Measurements from ENCODE around the gene MEP1A. TPM values are rescaled to one million over a fixed set of nuclear protein-coding genes. Genes with fewer than 3 reads are reported as not detected.

The MEP1A gene
- total RNA-seq, 4 donors from 2014 or later, result 16.5 to 2,426 (median 830) TPM

DNA sequence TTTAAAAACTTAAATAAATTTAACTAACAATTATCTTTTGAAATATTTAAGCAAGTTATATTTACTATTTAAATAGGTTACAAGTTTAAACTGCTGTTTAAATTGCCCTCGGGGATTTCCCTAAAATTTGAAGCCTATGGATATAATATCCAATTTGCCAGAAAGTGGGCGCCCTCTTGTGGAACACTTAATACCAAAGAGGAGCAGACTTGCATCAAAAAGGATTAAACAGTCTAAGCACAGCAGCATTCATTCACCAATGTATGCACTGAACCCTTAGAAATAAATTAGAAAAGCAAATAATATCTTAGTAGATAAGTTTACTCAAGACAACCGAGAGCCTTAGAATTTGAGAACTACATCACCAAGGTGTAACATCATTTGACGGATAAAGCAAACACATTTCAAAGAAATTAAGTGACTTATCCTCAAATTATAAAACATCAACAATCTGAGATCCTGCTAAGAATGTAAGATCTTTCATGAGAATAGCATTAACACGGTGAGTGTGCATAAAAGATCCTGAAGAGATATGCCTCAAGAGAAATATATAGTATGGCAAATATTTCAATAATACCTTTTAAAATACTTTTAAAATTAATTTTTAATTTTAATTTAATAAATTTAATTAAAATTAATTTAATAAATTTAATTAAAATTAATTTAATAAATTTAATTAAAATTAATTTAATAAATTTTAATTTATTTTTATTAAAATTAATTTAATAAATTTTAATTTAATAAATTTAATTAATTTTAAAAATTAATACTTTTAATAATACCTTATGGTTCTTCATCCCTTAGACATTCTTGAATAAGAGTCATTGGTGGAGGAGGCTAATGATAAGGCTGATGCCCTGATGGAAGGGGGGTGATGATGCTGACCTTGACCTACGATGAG is 11.5 kb upstream of the MEP1A start:
- peak in 2 of 3 donors; percentile 30 to 76 for DNase-seq
- Histone ChIP-seq H3K9me3 (no peaks in the 10 kb centered on the region), H3K27me3 (no peaks in the 10 kb centered on the region), H3K27ac (no peak overlapping the region), H3K36me3 (no peaks in the 10 kb centered on the region), H3K4me3 (no peak overlapping the region), H3K4me1 (no peaks in the 10 kb centered on the region)
- no peak for TF ChIP-seq POLR2A (IDR thresholded peaks at IDR 0.05)
- TF ChIP-seq, protein P1, sequence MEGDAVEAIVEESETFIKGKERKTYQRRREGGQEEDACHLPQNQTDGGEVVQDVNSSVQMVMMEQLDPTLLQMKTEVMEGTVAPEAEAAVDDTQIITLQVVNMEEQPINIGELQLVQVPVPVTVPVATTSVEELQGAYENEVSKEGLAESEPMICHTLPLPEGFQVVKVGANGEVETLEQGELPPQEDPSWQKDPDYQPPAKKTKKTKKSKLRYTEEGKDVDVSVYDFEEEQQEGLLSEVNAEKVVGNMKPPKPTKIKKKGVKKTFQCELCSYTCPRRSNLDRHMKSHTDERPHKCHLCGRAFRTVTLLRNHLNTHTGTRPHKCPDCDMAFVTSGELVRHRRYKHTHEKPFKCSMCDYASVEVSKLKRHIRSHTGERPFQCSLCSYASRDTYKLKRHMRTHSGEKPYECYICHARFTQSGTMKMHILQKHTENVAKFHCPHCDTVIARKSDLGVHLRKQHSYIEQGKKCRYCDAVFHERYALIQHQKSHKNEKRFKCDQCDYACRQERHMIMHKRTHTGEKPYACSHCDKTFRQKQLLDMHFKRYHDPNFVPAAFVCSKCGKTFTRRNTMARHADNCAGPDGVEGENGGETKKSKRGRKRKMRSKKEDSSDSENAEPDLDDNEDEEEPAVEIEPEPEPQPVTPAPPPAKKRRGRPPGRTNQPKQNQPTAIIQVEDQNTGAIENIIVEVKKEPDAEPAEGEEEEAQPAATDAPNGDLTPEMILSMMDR (IDR thresholded peaks at IDR 0.05), result peak in 4 of 6 experiments; percentile 53 to 71 (median 69)

DNA sequence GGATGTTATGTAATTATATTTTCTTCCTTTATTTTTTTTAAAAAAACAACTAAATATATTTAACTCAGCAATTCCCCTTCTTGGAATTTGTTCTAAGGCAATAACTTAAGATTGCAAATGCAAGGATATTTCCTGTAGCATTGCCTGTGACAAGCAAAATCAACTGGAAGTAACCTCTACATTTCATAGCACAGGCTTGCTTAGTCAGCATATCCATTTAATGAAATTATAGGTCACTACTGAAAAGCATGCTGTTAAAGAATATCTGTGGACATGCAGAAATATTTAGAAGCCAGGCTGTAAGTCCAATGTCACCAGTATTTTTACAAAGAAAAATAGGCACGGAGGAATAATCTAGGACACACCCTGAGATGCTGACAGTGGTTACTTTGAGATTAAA is 8.7 kb upstream of the MEP1A start:
- H3K4me1 ChIP-seq, result peaks cover 0 to under 1% (median 0%) of the 10 kb centered on the region in 4 donors
- H3K4me3 ChIP-seq, result no peak overlapping the region
- TF ChIP-seq POLR2A (IDR thresholded peaks at IDR 0.05), result no peak
- TF ChIP-seq, protein P1 (IDR thresholded peaks at IDR 0.05), result no peak

DNA sequence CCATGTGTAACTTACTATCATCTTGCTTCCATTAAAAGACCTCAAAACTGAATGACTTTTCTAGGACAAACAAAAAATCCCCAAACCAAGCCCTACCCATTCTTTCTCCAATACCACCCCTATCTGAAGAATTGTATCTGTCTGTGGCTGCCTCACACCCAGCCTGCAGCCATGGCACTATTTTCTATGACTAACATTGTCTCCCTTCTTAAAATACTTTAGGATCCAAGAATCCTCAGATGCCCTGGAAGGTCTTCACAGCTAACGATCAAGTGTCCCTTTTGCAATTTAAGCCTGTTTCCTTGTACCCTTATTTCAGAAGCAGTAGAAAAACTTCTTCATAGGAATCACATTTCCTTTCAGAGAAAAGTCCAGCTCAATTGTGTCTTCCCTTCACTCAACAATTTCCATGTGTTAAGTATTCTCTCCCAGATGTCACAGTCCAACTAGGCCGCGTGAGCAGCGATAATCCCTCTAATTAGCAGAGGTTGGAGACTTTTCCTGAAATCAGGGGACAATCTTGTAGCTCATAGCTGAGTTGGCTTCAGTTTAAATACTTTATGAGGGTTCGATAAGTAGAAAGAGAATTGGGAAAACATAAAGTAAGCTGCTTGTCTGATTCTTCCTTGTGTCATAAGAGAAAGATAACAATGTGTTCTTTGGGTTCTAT is 5.2 kb upstream of the MEP1A start:
- Histone ChIP-seq H3K27ac (no peak overlapping the region), H3K9me3 (no peaks in the 10 kb centered on the region), H3K27me3 (no peaks in the 10 kb centered on the region), H3K4me3 (no peak overlapping the region), H3K4me1 (peaks cover 0 to 15% (median 0%) of the 10 kb centered on the region in 4 donors), H3K36me3 (no peaks in the 10 kb centered on the region)
- no peak for DNase-seq
- no peak for TF ChIP-seq POLR2A (IDR thresholded peaks at IDR 0.05)
- TF ChIP-seq, protein P1 (IDR thresholded peaks at IDR 0.05), result no peak

More for the DNA sequence above, 8.7 kb upstream of the MEP1A start:
- Histone ChIP-seq H3K27me3 (no peaks in the 10 kb centered on the region), H3K9me3 (no peaks in the 10 kb centered on the region), H3K27ac (no peak overlapping the region), H3K36me3 (no peaks in the 10 kb centered on the region)
- DNase-seq, result no peak

DNA sequence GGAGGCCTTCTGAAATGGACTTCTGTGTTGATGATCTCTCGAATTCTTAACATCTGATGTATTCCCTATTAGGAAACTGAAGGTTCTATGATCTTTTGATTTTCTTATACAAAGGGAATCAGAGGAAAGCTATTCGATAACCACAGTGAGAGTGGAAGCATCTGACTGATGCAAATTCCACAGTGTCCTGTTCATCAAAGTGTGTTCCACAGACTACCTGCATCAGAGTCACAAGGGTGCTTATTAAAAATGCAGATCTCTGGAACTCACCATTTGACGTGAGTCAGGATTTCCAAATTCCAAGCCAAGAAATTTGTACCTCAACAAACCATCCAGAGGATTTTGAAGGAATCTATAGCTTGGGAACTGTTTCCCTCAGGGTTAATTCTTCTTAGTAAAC is 4.4 kb upstream of the MEP1A start:
- Histone ChIP-seq H3K27ac (no peak overlapping the region), H3K9me3 (no peaks in the 10 kb centered on the region), H3K4me1 (peaks cover 0 to 15% (median 0%) of the 10 kb centered on the region in 4 donors), H3K27me3 (no peaks in the 10 kb centered on the region), H3K4me3 (no peak overlapping the region), H3K36me3 (no peaks in the 10 kb centered on the region)
- DNase-seq, result no peak
- no peak for TF ChIP-seq POLR2A (IDR thresholded peaks at IDR 0.05)
- TF ChIP-seq, protein P1 (IDR thresholded peaks at IDR 0.05), result no peak

DNA sequence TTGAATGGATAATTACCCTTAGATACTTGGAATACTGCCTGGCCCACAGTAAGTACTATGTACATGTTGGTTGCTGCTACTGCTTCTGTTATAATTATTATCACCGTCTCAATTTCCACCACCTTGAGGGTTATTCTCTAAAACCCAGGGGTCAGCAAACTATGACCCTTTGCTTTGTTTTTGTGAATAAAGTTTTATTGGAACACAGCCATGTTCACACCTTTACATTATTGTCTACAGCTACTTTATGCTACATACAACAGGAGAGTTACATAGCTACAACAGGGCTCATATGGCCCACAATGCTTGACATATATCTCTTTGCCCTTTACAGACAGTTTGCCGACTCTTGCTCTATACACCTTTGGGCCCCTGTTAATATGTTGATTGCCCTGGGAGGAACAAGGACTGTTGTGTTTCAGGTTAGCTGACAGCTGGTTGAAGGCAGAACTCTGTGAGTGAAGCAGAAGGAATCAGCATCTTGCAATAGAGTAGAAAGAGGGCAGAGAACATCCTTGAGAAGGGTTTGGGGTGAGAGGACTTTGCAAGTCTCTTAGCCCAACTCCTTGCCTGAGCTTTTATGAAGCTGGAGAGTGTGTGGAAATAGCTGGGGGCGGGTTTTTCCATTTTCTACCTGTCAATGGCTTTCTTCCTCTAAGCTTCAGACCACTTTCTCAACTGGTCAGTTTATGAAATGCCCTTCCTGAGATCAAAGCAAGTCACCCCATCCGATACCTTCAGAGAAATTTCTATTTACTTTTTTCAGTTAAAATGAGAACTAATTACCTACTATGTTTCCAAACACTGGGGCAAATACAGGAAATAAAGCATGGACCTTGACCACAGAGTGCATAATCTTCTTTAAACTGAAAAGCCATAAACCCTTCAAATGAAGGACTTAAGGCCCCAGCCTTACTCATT is 3.5 kb upstream of the MEP1A start:
- TF ChIP-seq, protein P1 (IDR thresholded peaks at IDR 0.05), result no peak
- TF ChIP-seq POLR2A (IDR thresholded peaks at IDR 0.05), result peak in 1 of 2 donors; percentile 7
- no peak for DNase-seq
- peak overlapping the region in 2 of 4 donors; percentile 61 to 63 for H3K27ac ChIP-seq
- H3K4me3 ChIP-seq, result no peak overlapping the region
- H3K36me3 ChIP-seq, result no peaks in the 10 kb centered on the region
- H3K4me1 ChIP-seq, result peaks cover 0 to 15% (median 0%) of the 10 kb centered on the region in 4 donors
- H3K9me3 ChIP-seq, result no peaks in the 10 kb centered on the region
- H3K27me3 ChIP-seq, result no peaks in the 10 kb centered on the region
